Measurements from ENCODE around the gene FCMR. TPM values are rescaled to one million over a fixed set of nuclear protein-coding genes. Genes with fewer than 3 reads are reported as not detected.

Gene FCMR, protein sequence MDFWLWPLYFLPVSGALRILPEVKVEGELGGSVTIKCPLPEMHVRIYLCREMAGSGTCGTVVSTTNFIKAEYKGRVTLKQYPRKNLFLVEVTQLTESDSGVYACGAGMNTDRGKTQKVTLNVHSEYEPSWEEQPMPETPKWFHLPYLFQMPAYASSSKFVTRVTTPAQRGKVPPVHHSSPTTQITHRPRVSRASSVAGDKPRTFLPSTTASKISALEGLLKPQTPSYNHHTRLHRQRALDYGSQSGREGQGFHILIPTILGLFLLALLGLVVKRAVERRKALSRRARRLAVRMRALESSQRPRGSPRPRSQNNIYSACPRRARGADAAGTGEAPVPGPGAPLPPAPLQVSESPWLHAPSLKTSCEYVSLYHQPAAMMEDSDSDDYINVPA
- total RNA-seq (2014; rRNA removed; shearing (Covaris generic)): 3.6 and 4.0 TPM in 2 replicates

DNA sequence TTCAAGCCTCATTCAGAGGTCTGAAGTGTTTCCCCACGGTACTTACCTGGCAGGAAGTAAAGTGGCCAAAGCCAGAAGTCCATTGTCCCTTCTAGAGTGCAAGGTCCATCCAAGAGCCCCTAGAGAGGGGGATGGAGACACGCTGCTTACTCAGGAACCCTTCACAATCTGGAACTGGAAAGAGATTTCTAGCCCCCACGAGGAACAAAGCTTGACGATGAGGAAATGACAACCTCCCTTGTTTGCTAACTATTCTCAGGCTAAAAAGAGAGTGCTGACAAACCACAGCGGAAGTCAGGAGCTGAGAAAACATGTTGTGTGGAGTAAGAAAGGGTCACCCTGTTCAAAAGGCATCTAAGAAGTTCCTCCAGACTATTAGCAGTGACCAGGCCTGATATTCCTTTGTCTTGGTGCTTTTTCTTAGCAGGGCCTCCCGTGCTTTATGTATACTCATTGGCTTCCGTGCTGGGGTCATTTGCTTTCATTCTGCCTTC, at the start of gene FCMR:
Gene FCMR, minus strand, starts transcription at position 170 of the 494 bp plus-strand sequence. Its CDS starts 87 bp downstream, at position 83.
- no peak for DNase-seq (ENCODE audit: low spot score)

DNA sequence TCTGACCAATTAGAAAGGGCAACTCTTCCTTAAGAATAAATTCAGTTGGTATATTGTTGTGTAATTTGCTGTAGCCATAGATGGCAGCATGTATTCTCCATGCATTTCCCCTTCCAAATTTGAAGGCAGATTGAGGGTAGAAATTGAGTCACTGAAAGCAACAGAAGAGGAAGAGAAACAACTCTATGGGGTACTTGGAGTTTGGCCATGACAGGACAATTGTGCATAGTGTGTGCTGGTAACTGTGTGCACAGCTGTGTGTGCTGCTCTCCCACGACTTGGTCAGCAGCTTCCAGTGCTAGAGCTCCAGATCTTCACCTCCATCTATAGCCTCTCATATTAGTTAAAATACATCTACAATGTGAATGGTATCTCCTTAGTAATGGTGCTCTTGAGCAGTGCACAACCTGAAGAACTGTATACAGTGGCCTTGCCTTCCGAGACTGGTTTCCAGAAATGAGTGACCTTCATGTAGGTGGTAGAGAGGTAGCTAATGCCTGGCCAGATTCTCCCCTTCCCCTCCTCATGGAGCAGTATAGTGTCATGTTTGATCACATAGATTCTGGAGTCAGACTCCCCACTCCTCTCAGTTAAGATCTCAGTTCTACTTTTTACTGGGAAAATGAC, 49.4 kb upstream of the FCMR start:
- DNase-seq (ENCODE audit: low spot score): no peak

DNA sequence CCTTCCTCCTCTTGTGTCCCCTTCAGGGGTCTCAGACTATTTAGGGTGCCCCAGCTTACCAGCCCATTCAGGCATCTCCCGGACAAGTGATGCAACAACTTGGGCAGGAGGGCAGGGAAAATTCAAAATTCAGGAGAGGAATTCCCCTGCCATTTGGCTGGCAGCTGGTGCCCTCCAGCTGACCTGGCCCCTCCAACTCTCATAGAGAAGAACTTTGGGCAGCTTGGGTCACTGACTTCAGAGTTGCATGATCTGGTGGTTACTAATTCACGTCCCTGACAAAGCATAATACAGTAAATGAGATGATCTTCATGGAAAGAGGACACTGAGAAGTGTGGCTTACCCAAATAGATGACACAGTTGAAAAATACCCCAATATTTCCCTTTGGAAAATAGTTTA, 48.7 kb upstream of the FCMR start, which contains the start of gene FCAMR:
Gene FCAMR, minus strand, starts transcription at position 15 of the 400 bp plus-strand sequence. CDS start 335 bp downstream, outside the sequence.
- DNase-seq (ENCODE audit: low spot score): no peak

DNA sequence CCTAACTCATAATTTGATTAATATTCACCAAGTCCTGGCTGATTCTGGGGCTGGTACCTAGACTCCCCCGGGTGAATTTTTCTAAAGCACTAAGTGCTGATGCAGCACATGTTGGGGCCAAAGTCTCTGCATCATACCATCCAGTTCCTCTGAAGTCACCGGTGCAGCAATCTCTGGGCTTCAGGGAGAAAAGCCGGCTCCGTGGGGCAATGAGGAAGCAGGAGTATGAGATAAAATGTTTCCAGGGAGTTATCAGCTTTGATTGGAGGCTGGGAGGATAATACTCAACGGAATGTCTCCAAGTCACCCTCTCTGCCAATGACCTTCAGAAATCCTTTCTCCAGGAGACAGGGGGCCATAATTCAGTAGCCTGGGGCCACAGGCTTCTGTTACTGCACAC, 47.3 kb upstream of the FCMR start:
- no peak for DNase-seq (ENCODE audit: low spot score)

DNA sequence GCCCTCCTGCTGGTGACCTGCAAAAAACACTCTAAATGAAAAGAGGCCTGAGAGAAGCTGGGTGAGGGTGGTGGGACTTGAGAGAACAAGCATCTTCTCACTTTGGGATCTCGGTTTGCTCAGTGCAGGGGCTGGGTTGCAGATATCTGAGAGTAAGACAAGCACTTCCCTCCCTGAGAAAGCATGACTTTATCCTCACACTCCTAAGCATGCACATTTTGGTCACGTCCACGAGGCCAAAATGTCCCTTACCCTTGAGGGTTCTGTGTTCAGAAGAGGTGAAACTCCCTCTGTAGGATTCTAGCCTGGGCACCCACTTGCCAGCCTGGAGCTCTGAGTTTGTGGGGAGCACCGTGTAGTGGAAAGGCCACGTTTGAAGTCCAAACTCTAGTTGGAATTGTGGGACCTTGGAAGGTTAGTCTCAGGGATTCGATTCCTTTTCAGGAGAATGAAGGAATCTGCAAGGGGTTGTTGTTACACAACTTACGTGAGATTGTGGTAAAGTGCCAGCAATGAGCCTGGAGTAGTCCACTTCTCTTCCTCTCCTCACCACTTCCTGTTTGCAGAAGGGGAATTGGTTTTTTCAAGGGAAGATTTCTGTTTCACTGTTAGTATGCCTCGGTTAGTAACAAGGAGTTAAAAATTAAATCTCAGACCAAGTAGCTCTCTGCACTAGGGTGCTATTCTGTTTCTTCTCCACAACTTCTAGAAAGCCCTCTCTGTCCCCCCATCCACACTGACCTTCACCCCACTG, 45.5 kb upstream of the FCMR start:
- DNase-seq (ENCODE audit: low spot score): peak; percentile 25

DNA sequence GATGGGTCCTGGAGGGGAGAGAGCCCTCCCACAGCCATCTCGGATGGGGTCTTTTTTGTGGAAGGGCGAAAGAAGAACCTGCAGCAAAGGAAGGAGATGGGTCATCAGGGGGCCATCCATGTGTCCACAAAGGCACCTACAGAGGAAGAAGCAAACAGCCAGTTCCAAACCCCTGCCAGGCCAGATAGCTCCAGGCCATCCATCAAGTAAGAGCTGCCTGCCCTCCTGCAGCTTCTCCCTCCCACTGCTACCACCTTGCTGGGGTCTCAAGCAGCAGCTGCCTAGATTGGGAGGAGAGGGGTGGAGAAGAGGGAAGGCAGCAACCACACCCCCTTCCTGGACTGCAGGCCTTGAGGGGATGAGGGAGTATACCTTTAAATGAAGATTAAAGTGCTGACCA, 44.0 kb upstream of the FCMR start:
- DNase-seq (ENCODE audit: low spot score): no peak

DNA sequence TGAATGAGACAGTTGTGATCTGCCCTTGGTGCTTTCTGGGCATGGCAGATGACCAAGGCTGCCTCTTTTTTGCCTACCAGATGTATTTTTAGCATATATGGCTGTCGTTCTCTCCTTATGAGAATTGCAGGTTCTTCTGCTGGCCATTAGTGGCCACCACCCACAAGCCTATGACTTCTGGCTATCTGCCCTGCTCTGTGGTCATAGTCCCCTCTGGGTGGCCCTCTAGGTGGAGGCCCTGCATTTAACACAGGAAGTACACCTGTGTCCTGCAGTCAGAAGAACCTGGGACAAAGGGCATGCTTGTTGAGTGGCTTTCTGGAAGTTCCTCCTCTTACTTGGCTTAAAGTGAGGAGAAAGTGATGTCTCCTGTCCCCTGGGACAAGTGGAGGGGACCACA, 42.0 kb upstream of the FCMR start:
- no peak for DNase-seq (ENCODE audit: low spot score)

DNA sequence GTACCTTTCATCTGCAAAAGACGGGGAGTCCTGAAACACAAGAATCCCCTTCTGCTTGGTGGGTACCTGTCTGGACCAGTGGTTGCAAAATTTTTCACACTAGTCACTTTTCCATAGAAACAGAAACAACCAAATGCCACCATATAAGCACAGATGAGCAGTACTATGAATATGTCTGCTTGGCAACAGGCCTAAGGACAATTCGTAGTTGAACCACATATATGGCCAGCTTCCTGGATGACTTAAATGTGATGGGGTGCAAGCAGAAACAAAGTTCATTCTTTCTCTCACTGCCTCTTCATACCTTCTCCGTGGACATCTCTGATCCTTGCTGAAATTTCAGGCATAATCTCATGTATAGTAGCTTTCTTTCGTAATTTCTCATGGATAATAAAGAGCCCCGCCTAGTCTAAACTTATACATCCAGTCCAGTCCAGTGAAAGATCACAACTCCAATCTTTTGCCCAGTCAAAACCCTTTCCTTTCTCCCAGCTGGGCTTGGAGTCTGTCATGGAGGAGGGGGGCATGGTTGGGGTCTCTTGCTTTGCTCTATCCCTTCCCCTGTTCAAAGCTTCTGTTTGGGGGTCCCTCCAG, 41.5 kb upstream of the FCMR start:
- DNase-seq (ENCODE audit: low spot score): no peak

DNA sequence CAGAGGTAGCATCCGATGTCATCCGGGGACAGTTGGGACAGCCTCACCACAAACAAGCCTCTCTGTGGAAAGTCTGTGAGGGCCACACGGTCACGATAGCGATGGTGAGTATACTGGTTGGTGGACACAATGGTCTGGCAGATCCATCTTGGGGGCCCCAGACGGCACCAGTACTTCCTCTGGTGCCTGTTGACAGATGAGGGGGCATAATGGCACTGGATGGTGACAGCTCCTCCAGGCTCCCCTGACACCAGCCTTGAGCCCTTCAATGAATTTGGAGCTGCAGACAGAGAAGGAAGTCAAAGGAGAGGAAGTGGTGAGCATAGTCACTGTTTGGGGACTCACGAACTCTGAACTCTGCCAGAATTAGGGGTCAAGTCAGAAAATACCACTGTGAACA, 40.5 kb upstream of the FCMR start:
- no peak for DNase-seq (ENCODE audit: low spot score)

DNA sequence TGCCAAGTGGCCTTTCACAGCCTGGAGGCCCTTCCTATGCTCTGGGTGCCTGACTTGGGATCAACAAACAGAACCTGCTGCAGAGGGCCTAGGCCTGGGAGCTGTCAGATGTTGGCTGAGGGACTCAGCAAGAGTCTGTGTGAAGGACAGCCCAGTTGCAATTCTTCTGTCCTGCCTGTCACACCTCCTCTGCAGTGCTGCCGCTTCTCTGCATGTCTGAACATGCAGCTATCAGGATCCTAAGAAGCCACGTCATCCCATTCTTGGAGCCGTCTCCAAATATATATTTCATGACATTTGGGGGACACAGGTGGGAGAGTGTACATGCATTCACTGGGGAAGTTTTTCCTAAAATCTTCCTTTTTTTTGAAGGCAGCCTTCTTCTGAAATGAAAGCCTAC, 39.9 kb upstream of the FCMR start:
- DNase-seq (ENCODE audit: low spot score): no peak

DNA sequence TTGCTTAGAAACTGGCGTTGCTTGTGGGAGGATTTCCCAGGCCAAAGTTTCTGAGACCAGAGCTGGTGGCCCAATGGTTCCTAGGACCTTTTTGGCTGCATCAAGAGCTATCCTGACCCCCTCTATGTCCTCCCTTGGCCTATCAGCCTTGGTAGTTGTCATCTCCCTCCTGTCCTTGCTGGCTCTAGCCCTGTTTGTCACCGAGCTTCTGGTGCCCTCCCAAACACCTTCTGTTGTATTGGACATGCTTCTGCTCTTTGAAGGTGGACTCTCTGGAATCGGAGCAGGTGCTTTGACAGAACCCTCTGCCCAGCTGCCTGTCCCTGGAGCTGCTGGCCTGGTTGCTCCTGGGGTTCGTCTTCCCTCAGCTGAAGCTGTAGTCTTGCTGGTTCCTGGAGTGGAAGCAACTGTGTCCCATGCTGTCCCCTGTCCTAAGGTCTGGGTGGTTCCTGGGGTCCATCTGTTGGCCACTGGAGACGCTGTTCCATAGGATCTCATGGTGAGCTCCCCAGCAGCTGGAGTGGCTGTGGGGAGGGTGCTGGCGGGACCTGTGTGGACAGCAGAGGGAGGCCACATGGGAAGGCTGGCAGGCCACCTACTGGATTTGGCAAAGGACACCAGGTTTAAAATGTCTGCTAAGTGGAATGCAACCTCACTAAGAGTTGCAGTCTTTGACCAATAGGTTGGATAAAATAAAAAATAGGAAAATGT, 39.1 kb upstream of the FCMR start:
- no peak for DNase-seq (ENCODE audit: low spot score)

DNA sequence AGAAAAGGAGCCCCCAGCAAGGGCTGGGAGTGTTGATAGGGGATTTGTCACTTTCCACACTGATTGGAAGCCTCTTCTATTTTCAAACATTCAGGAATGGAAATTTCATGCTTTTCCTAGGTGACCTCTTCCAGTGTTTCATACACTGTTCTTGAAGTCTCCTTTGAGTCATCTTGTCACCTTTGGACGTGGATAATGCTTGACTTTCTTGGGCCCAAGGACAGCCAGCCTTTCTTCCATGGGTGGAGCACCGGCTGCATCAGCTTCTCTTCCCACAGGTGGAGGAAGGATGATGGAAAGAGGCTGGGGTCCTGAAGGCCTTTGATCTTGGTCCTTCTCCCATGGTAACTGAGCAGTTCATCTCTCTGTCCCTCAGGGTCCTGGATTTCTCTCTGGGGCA, 36.4 kb upstream of the FCMR start:
- DNase-seq (ENCODE audit: low spot score): no peak

DNA sequence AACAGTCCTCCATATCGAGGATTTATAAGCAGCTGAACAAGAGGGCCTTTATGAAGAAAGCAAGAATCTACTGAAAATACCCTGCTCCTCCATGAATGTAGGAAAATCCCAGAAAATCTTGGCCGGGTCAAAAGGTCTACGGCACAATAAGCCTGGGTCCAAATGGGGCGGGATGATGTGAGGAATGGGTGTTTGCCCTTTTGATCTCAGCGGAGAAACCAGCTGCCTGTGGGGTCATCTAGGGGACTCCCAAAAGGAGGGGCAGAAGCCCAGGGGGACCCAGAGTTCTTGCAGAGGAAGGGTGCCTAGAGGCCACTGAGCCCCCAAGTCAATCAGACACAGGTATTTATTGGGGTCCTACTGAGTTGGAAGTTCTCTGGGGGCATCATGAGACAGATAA, 35.9 kb upstream of the FCMR start:
- DNase-seq (ENCODE audit: low spot score): no peak

DNA sequence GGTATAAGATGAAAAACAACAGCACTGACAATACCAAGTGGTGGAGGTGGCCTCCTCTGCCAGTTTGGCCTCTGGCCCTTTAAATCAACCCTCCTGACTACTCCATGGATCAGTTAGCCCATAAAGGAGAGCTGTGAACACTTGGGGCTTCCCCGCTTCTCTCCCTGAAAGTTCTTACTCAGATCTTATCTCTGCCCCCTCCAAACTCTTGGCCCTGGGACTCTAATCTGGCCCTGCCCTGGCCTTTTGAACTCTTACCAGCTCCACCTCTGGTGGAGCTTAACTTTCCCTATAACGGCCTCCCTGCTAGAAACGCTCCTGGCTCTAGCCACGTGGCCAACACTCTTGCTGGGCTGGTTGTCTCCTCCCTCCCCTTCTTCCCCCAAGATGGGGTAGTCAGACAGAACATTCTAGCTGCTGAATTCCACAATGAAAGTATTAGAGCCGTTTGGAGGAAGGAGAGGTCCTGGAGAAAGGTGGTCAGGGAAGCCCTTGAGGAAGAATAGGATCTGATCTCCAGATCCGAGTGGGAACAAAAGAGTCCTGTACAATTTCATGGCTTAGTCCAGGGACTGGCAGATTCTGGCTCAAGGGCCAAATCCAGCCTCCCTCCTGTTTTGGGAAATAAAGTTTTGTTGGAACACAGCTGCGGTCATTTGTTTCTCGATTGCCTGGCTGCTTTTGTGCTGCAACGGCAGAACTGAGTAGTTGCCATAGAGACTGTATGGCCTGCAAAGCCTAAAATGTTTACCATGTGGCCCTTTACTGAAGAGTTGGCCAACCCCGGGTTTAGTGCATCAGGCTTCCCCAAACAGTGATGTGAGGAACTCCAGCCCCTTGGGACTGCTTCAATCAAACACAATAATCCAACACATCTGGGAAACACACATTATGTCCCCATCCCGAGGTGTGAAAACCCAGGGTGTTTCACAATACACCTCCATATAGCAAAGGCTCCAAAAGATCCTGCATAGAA, 34.0 kb upstream of the FCMR start:
- DNase-seq (ENCODE audit: low spot score): no peak

DNA sequence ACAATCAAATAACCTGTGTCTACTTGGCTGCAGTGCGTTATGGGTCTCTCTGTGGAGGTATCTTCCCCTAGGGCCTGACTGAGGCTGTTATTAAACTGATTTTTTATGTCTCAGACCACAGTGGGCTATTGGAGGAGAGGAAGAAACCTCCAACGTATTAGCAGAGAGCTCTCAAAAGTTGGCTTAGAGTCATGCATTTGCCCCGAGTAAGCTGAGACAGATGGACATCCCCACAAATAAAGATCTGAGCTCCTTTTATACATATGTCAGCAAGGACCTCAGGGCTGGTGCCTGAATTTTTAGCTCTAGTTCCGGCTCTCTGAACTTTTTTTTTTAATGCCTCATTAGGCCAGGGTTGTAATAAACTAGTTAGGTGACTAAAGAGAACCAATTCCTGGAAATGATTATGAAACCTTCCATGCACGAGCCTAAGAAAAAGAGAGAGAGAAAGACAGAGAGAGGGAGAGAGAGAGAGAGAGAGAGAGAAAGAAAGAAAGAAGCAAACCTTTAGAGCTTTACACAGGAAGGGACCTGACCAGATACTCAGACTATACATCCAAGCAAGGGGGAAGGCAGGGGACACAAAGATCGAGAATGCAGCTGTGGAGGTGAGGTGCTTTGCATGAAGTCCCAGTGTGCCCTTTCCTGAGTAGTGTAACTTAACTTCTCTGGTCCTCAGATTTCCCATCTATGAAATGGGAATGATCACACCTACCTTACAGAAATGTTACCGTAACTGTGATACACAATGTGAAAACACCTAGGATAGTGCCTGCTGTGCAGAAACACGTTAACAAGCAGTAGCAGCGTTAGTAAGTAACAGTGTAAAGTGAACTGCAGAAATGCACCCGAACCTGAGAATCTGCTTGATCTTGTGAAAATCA, 33.0 kb upstream of the FCMR start:
- no peak for DNase-seq (ENCODE audit: low spot score)

DNA sequence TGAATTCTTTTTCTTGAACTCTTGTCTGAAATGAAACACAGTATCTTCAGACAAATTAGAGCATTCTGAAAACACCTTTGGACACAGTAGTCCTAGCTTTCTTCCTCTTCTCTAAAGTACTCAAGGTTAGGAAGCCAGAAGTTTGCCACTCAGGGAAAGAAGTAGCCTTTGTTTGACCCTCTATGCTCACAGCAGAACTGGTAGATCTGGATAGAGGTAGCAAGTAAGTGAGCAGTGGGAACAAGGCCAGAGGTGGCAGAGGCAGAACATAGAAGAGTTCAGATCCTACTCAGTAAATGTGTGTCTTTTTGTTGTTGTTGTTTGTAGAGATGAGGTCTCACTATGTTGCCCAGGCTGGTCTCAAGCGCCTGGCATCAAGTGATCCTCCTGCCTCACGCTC, 31.9 kb upstream of the FCMR start:
- no peak for DNase-seq (ENCODE audit: low spot score)

DNA sequence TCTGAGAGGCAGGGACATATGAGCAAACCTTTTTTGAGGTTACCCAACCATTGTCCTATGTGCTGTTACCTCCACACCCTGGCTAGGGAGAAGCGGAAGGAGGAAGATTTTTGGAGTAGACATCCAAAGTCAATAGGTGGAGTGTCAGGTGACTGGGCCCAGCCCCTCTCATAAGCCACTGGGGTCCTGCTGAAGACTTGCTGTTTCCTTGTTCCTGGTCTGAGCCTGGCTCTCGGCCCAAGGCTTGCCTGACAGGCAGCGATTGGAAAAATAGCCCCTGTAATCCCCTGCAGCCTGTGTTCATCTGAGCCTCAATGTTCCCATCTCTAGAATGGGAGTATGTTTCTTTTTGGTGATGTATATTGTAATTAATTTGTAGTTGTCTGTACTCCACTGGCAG, 31.4 kb upstream of the FCMR start:
- DNase-seq (ENCODE audit: low spot score): no peak

DNA sequence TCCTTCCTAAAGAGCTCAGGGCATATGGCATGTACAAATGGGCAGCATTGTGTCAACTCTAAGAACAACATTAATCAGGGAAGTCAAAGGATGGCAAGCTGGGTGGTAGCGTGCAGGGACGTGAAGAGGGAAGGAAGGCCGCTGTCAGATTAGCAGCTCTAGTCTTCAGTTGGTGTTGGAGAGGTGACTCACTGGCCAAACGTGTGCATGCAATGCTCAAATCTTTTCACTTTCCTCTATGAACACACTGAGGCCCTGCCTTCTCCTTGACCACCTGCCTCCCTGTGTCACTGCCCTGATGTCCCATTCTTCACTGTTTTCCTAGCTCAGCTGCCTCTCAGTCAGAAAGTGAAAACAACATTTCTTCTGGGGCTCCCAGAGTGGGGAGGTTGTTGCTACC, 30.4 kb upstream of the FCMR start:
- peak; percentile 21 for DNase-seq (ENCODE audit: low spot score)
